GM19099 (cell line): ENCODE measurements around the gene CRMP1.

Experiments
- POLR2A ChIP-seq: IDR thresholded peaks from 3 replicates; pipeline ENCODE4 v1.6.1; 2011; ENCODE audit warnings: low read depth; ENCODE audit not compliant: insufficient read length; ENCODE audit errors: extremely low read depth

Gene CRMP1

DNA sequence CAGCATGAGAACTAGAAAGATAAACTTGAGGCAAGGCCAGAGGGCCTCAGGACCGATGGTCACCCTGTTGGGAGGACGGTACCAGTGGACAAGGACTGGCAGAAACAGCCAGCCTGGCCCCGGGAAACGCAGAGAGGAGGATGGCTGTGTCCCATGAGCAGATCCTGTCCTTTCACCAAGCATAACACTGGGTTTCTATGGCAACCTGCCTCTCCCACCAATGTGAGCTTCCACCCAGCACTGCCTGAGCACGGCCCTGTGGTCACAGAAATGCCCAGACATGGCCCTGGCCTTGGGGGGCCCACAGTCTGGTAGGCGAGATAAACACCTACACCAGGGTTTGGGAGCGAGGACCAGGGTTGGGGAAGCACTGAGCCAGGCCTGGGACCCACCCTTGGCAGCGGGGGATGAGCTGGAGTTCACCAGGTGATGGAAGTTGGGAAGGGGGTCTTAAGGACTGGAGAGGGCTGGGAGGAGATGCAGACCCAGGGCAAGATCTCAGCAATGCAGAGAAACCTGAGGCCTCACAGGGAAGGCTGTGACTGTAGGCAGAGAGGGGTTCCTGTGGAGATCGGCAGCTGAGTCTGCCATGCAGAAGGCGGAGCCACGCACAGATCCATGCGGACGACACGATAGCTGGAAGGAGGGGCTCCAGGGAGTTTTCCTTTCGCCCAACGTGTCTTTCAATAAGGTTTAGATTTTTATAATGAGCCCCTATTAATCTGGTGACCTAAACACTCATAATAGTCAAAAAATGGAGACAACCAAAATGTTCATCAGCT, 32.7 kb upstream of the CRMP1 start:
- TF ChIP-seq POLR2A: no peak

DNA sequence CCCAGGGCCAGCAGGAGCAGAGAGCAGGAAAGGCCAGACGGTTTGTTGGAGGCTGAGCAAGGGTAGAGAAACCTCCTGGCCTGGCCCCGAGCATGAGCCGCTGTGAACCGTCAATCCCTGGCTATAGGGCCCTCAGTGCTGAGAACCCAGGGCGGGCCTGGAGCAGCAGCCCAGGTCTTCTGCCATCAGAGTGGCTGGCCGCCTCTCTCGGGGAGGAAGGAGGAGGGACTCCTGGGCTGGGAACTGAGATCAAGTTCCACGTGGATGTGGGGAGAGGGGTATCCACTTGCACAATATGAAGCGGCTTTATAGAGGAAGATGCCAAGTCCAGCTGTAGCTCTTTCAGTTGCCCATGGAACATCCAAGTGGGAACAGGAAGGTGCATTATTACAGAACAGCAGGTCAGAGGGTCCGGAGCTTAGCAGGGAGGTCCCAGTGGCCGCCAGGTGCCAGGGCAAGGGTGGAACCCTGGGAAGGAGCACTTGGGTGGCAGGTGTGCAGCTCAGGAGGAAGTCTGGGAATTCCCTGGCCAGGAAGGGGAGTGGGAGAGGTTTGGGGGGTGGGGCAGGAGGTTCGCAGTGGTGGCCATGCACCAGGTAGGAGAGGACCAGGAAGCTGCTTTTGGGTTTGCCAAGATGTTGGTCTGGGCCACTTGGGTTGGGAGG, 31.7 kb upstream of the CRMP1 start:
- no peak for TF ChIP-seq POLR2A

DNA sequence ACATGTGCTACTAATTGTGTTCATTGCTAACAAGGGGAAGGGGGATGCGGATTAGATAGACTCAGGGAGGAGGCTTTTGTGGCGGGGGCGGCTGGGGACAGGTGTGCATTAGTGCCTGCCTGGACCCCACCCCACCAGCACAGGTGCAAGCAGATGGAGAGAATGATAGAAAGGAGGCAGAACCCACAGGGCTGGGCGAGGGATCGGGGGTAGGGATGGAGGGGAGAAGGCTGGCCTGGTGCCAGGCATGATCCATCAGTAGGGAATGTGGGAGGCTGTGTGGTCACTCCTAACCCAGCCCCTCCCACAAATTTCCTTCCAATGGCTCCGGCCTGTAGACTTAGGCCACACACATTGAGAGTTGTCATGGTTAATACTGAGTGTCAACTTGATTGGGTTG, 30.5 kb upstream of the CRMP1 start:
- no peak for TF ChIP-seq POLR2A

DNA sequence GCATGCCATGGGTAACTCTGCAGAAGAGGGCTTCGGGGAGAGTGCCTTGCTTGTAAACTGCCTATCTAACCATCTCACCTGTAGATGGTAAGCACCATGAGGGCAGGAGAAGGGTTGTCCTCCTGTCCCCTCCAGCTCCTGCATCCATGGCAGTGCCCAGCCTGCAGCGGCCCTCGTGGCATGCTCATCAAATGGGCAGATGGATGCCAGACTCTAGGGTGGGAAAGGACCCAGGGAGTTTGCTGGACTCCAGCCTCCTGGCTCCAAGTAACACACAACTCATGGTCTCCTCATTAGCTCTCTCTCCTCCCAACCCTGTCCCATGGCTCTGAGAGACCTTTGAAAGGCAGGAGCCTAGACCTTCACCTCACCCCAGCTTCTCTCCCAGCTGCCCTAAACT, 29.7 kb upstream of the CRMP1 start:
- TF ChIP-seq POLR2A: no peak

- no peak for TF ChIP-seq POLR2A
Measured at GRCh38 chr4:5921981-5922380, 29.1 kb upstream of the CRMP1 start.

DNA sequence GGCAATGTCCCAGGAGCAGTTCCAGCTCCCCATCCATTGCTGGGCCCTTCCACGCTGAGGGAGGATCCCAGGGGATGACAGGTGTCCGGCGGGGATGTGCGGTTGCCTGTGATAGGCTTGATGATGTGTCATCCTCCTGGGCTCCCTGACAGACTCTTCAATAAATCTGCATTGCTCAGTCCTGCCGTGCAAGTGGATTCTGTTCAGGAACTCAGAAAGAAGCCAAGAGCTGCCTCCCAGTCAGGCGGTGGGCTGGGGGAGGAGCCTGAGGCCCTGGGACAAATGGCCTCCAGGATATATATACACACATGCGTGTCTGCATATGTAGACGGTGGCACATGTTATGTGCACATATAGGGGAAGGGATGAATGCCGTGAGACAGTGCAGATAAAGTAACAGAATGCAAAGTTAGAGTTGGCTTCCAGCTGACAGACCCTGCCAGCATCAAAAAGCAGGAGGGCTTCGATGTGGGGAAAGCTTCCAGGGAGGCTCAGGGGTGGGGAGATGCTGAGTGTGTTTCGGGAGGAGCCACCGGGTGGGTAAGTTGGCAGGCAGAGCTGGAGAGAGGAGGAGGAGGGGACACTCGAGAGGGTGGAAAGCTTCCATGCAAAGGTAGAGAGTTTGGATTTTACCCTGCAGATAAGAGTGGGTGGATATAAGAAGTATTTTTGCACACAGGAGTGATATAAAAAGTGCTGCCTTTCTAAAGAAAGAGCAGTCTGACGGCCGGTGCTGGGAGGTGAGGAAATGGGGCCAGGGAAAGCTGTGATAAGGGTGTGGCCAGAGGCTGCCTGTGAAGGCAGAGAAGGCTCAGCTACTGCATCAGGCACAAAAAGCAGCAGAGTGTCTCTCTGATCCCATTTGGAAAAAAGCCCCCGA, 28.5 kb upstream of the CRMP1 start:
- TF ChIP-seq POLR2A: no peak

- TF ChIP-seq POLR2A: no peak
Measured at GRCh38 chr4:5919571-5919970, 26.7 kb upstream of the CRMP1 start.

DNA sequence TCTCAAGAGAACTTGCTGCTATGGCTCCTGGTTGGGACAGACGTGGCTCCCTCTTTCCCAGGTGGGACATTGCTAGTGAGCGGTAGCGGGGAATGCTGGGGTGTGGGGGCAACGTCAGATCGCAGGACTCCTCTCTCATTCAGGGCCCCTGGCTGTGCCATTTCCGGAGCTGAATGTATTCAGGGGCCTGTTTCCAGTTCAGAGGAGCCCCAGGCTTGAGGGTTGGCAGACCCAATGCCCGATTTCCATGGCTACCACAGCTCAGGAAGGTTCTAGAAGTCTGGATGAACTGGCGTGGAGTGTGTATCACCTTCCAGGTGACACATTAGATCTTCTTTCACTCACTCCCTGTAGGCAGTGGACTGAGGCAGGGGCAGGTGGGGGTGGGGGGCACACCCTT, 26.2 kb upstream of the CRMP1 start:
- no peak for TF ChIP-seq POLR2A

GRCh38 chr4:5918331-5918985, 25.6 kb upstream of the CRMP1 start:
- TF ChIP-seq POLR2A: no peak

GRCh38 chr4:5917672-5918071, 24.8 kb upstream of the CRMP1 start:
- TF ChIP-seq POLR2A: no peak

DNA sequence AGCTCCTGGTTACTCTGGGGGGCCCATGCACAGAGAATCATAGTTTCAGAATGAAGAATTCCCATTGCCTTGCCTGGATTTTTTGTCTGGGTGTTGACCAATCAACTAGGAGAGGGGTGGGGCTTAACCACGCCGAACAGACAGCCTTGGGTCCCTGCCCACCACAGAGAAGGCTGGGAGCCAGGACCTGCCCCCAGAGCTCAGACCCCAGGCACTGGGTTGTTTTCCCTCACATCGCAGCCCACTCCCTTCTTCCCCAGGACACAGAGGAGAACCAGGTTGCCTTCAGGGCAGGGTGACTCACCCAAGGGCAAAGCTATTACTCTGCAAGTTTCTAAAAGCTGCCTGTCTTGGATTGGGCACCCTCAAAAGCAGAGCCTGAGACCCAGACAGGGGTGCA, 23.3 kb upstream of the CRMP1 start:
- TF ChIP-seq POLR2A: no peak

DNA sequence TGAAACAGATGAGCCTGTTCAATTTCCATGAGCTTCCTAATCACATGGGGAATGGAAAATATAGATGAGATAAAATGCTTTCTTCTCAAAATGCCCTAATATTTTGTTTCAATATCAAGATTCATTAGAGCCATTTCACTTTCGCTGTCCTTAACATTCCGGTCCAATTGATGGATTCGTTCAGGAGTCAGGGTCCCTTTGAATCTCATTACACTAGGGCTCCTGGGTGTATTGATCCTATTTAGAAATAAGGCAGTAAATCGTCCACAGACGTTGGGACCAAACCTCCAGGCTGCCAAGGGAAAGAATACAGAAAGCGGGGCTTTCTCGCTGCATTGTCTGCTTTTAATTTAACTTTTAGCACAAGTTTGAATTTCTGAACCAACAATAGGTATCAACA, 20.6 kb upstream of the CRMP1 start:
- TF ChIP-seq POLR2A: no peak

- TF ChIP-seq POLR2A: no peak
Measured at GRCh38 chr4:5912614-5913019, 19.7 kb upstream of the CRMP1 start.

- no peak for TF ChIP-seq POLR2A
Measured at GRCh38 chr4:5908876-5909427, 16.1 kb upstream of the CRMP1 start.

DNA sequence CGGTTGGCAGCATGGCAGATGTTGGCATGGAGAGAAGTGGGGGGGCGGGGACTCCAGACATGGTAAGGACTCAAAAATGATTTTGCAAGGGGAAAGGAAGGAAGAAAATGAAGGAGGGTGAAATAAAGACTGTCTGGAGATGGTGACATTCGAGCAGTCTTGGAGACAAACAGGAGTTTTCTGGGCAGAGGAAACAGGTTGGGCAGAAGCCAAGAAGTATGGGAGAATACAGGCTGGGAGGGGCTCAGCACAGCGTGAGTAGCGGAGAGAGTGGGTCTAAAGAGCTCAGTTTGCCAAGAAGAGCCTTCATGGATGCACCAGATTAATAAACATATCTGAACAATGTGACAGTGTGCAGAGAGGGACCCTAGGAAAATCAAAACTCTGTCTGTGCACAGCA, 13.3 kb upstream of the CRMP1 start:
- no peak for TF ChIP-seq POLR2A
